GM23338 (cell line): Measurements from ENCODE around the gene DTNBP1. TPM values are rescaled to one million over a fixed set of nuclear protein-coding genes. Genes with fewer than 3 reads are reported as not detected.

ENCODE experiments used
- ATAC-seq: fragments of 200-7000 bp; cut with Tn5 transposase; 3 replicates; pipeline ENCODE4 v1.9.1; 2020
- DNase-seq: peaks from one replicate; pipeline ENCODE4 v3.0.0-alpha.2; 2015; ENCODE audit warnings: low spot score
- H2AFZ ChIP-seq: fragments of 200-600 bp; sonication (generic); 2 replicates; pipeline ENCODE4 v1.8.0; 2016; ENCODE audit warnings: antibody characterized with exemption, mild to moderate bottlenecking, moderate library complexity
- H3F3A ChIP-seq: fragments of 200-600 bp; sonication (generic); replicated peaks from 2 replicates; pipeline ENCODE4 v1.8.0; 2017; ENCODE audit warnings: antibody characterized with exemption, mixed run types, low read depth
- H3K27ac ChIP-seq: fragments of 200-600 bp; sonication (generic); 2 replicates; pipeline ENCODE4 v1.6.1; 2016; ENCODE audit warnings: low read depth
- H3K27me3 ChIP-seq: fragments of 200-600 bp; sonication (generic); 2 replicates; pipeline ENCODE4 v1.8.0; 2016; ENCODE audit warnings: mild to moderate bottlenecking, mixed run types, moderate library complexity; ENCODE audit not compliant: insufficient read depth
- H3K36me3 ChIP-seq: fragments of 200-600 bp; sonication (generic); 2 replicates; pipeline ENCODE4 v1.8.0; 2016; ENCODE audit warnings: mild to moderate bottlenecking; ENCODE audit not compliant: insufficient read depth
- H3K4me1 ChIP-seq: fragments of 200-600 bp; sonication (generic); 2 replicates; pipeline ENCODE4 v1.8.0; 2016; ENCODE audit warnings: mild to moderate bottlenecking, moderate library complexity; ENCODE audit not compliant: insufficient read depth
- H3K4me2 ChIP-seq: fragments of 200-600 bp; sonication (generic); 2 replicates; pipeline ENCODE4 v1.7.1; 2017; ENCODE audit warnings: mixed run types
- H3K4me3 ChIP-seq: fragments of 200-600 bp; sonication (generic); 2 replicates; pipeline ENCODE4 v1.6.1; 2016; ENCODE audit warnings: mixed run types
- H3K79me2 ChIP-seq: fragments of 200-600 bp; sonication (generic); replicated peaks from 2 replicates; pipeline ENCODE4 v1.8.0; 2017; ENCODE audit warnings: mild to moderate bottlenecking; ENCODE audit not compliant: insufficient read depth
- H3K9me2 ChIP-seq: fragments of 200-600 bp; sonication (generic); 2 replicates; pipeline ENCODE4 v1.8.0; 2017; ENCODE audit not compliant: insufficient read depth
- H4K20me1 ChIP-seq: fragments of 200-600 bp; sonication (generic); replicated peaks from 2 replicates; pipeline ENCODE4 v1.8.0; 2017; ENCODE audit warnings: mild to moderate bottlenecking; ENCODE audit not compliant: insufficient read depth
- H3K27ac Mint-ChIP-seq: 2 replicates; pipeline ENCODE4 v1.8.0; 2020; ENCODE audit warnings: inconsistent platforms, mild to moderate bottlenecking, moderate library complexity, mixed read lengths
- H3K27me3 Mint-ChIP-seq: 3 replicates; pipeline ENCODE4 v1.8.0; 2022; ENCODE audit warnings: low read depth, mild to moderate bottlenecking, moderate library complexity, mixed read lengths, inconsistent platforms; ENCODE audit not compliant: insufficient read depth, poor library complexity
- H3K36me3 Mint-ChIP-seq: 3 replicates; pipeline ENCODE4 v1.8.0; 2021; ENCODE audit warnings: low read depth, mild to moderate bottlenecking, inconsistent platforms, moderate library complexity, mixed read lengths
- H3K4me1 Mint-ChIP-seq: 3 replicates; pipeline ENCODE4 v1.8.0; 2020; ENCODE audit warnings: mild to moderate bottlenecking, inconsistent platforms, mixed read lengths
- H3K4me3 Mint-ChIP-seq: 3 replicates; pipeline ENCODE4 v1.8.0; 2021; ENCODE audit warnings: moderate library complexity, mild to moderate bottlenecking, inconsistent platforms, mixed read lengths
- H3K9me3 Mint-ChIP-seq: 3 replicates; pipeline ENCODE4 v1.8.0; 2020; ENCODE audit warnings: moderate library complexity, mild to moderate bottlenecking, inconsistent platforms, mixed read lengths
- CREB1 ChIP-seq: fragments of 250-450 bp; sonication (Bioruptor Pico); IDR thresholded peaks from 2 replicates; pipeline ENCODE4 v1.5.0; 2020; ENCODE audit warnings: low read depth, mild to moderate bottlenecking, moderate library complexity
- EZH2 ChIP-seq: fragments of 200-600 bp; sonication (generic); IDR thresholded peaks from one replicate; pipeline ENCODE4 v1.8.0; 2017; ENCODE audit warnings: antibody characterized with exemption, mild to moderate bottlenecking, low read depth; ENCODE audit not compliant: unreplicated experiment
- EZH2phosphoT487 ChIP-seq: fragments of 200-600 bp; sonication (generic); IDR thresholded peaks from one replicate; pipeline ENCODE4 v1.8.1; 2018; ENCODE audit warnings: antibody characterized with exemption; ENCODE audit not compliant: unreplicated experiment
- JUNB ChIP-seq: IDR thresholded peaks from one replicate; pipeline ENCODE4 v1.6.1; 2016; ENCODE audit warnings: antibody characterized with exemption; ENCODE audit not compliant: unreplicated experiment
- NANOG ChIP-seq: IDR thresholded peaks from 2 replicates; pipeline ENCODE4 v1.6.1; 2016; ENCODE audit warnings: antibody characterized with exemption, borderline replicate concordance
- POLR2AphosphoS5 ChIP-seq: IDR thresholded peaks from 2 replicates; pipeline ENCODE4 v1.6.1; 2016; ENCODE audit warnings: antibody characterized with exemption, low read depth
- STAT1 ChIP-seq: IDR thresholded peaks from one replicate; pipeline ENCODE4 v1.6.1; 2016; ENCODE audit warnings: antibody characterized with exemption; ENCODE audit not compliant: unreplicated experiment
- ZNF114 ChIP-seq: fragments of 250-450 bp; sonication (Bioruptor Pico); IDR thresholded peaks from 2 replicates; pipeline ENCODE4 v1.5.0; 2020; ENCODE audit warnings: mild to moderate bottlenecking, moderate library complexity
- ZNF331 ChIP-seq: fragments of 250-450 bp; sonication (Bioruptor Pico); IDR thresholded peaks from 2 replicates; pipeline ENCODE4 v1.5.0; 2020; ENCODE audit warnings: low read depth, mild to moderate bottlenecking, moderate library complexity
- polyA plus RNA-seq: library from polyadenylated mRNA; unstranded; fragments of >200 nt; fragmentation: Nextera tagmentation; extraction: Ambion mirVana; gene quantifications from 2 replicates; pipeline ENCODE4 v1.2.1, GENCODE V29; 2016
- total RNA-seq: library from RNA; depleted of rRNA; stranded (reverse); fragments of >200 nt; shearing (Covaris generic); gene quantifications from 2 replicates; pipeline ENCODE4 v1.2.3, GENCODE V29; 2014
- TF ChIP-seq, protein P1 (sequence below): IDR thresholded peaks from one replicate; pipeline ENCODE4 v1.6.1; 2018; ENCODE audit warnings: antibody characterized with exemption; ENCODE audit not compliant: unreplicated experiment
- TF ChIP-seq, protein P2 (sequence below): IDR thresholded peaks from 2 replicates; pipeline ENCODE4 v1.6.1; 2016; ENCODE audit warnings: antibody characterized with exemption
- TF ChIP-seq, protein P3 (sequence below), 2 experiments: fragments of 200-600 bp in 1 of 2; sonication (generic) in 1 of 2; conservative IDR thresholded peaks; 2 replicates each; pipeline versions ENCODE4 v1.5.1 to v1.6.1; 2016 to 2017; ENCODE audit warnings: antibody characterized with exemption in 2 of 2, low read depth in 2 of 2, mild to moderate bottlenecking in 2 of 2, moderate library complexity in 1 of 2

The DTNBP1 gene
- total and polyA plus RNA-seq, 2 experiments from 2014 or later: 12.1 to 20.1 TPM

- TF ChIP-seq POLR2AphosphoS5: no peak
- no peak for TF ChIP-seq NANOG
- no peak for TF ChIP-seq ZNF114 (CRISPR knock-in tag)
- TF ChIP-seq EZH2: no peak
- TF ChIP-seq, protein P1, sequence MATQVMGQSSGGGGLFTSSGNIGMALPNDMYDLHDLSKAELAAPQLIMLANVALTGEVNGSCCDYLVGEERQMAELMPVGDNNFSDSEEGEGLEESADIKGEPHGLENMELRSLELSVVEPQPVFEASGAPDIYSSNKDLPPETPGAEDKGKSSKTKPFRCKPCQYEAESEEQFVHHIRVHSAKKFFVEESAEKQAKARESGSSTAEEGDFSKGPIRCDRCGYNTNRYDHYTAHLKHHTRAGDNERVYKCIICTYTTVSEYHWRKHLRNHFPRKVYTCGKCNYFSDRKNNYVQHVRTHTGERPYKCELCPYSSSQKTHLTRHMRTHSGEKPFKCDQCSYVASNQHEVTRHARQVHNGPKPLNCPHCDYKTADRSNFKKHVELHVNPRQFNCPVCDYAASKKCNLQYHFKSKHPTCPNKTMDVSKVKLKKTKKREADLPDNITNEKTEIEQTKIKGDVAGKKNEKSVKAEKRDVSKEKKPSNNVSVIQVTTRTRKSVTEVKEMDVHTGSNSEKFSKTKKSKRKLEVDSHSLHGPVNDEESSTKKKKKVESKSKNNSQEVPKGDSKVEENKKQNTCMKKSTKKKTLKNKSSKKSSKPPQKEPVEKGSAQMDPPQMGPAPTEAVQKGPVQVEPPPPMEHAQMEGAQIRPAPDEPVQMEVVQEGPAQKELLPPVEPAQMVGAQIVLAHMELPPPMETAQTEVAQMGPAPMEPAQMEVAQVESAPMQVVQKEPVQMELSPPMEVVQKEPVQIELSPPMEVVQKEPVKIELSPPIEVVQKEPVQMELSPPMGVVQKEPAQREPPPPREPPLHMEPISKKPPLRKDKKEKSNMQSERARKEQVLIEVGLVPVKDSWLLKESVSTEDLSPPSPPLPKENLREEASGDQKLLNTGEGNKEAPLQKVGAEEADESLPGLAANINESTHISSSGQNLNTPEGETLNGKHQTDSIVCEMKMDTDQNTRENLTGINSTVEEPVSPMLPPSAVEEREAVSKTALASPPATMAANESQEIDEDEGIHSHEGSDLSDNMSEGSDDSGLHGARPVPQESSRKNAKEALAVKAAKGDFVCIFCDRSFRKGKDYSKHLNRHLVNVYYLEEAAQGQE: no peak
- no peak for TF ChIP-seq CREB1 (CRISPR knock-in tag)
Observed at GRCh38 chr6:15580326-15580725, 82.5 kb downstream of the DTNBP1 start (continued).

GRCh38 chr6:15578716-15579391 lies 84.0 kb downstream of the DTNBP1 start:
- H3K4me3 Mint-ChIP-seq: no peak overlapping the region
- ATAC-seq: no peak
- TF ChIP-seq POLR2AphosphoS5: no peak
- TF ChIP-seq STAT1: no peak
- no peak for TF ChIP-seq EZH2phosphoT487
- no peak for TF ChIP-seq ZNF114 (CRISPR knock-in tag)
- no peak for TF ChIP-seq JUNB
- TF ChIP-seq, protein P1: no peak
- TF ChIP-seq, protein P2, sequence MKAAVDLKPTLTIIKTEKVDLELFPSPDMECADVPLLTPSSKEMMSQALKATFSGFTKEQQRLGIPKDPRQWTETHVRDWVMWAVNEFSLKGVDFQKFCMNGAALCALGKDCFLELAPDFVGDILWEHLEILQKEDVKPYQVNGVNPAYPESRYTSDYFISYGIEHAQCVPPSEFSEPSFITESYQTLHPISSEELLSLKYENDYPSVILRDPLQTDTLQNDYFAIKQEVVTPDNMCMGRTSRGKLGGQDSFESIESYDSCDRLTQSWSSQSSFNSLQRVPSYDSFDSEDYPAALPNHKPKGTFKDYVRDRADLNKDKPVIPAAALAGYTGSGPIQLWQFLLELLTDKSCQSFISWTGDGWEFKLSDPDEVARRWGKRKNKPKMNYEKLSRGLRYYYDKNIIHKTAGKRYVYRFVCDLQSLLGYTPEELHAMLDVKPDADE: no peak
- TF ChIP-seq, protein P3, sequence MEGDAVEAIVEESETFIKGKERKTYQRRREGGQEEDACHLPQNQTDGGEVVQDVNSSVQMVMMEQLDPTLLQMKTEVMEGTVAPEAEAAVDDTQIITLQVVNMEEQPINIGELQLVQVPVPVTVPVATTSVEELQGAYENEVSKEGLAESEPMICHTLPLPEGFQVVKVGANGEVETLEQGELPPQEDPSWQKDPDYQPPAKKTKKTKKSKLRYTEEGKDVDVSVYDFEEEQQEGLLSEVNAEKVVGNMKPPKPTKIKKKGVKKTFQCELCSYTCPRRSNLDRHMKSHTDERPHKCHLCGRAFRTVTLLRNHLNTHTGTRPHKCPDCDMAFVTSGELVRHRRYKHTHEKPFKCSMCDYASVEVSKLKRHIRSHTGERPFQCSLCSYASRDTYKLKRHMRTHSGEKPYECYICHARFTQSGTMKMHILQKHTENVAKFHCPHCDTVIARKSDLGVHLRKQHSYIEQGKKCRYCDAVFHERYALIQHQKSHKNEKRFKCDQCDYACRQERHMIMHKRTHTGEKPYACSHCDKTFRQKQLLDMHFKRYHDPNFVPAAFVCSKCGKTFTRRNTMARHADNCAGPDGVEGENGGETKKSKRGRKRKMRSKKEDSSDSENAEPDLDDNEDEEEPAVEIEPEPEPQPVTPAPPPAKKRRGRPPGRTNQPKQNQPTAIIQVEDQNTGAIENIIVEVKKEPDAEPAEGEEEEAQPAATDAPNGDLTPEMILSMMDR (conservative IDR thresholded peaks at IDR 0.05; ENCODE audit: low read depth in 2 of 2): no peak
- no peak for TF ChIP-seq NANOG
- TF ChIP-seq CREB1 (CRISPR knock-in tag): no peak
- TF ChIP-seq ZNF331 (CRISPR knock-in tag): no peak

More at GRCh38 chr6:15578716-15579391, 84.0 kb downstream of the DTNBP1 start:
- H3F3A ChIP-seq: no peaks in the 10 kb centered on the region
- no peak overlapping the region for H2AFZ ChIP-seq
- H3K27me3 ChIP-seq: no peaks in the 10 kb centered on the region
- H3K27ac Mint-ChIP-seq: no peak overlapping the region
- no peak overlapping the region for H3K4me2 ChIP-seq
- peaks cover 27% of the 10 kb centered on the region for H3K4me1 Mint-ChIP-seq
- no peaks in the 10 kb centered on the region for H3K79me2 ChIP-seq
- no peaks in the 10 kb centered on the region for H3K9me2 ChIP-seq
- peaks cover 7% of the 10 kb centered on the region for H3K4me1 ChIP-seq
- H3K27me3 Mint-ChIP-seq: peaks cover 6% of the 10 kb centered on the region
- H3K36me3 ChIP-seq: no peaks in the 10 kb centered on the region
- no peak for DNase-seq
- no peak overlapping the region for H3K4me3 ChIP-seq
- H4K20me1 ChIP-seq: no peaks in the 10 kb centered on the region
- H3K9me3 Mint-ChIP-seq: no peaks in the 10 kb centered on the region
- H3K36me3 Mint-ChIP-seq: peaks cover 6% of the 10 kb centered on the region; the same call in 2 of the 3 replicates
- H3K27ac ChIP-seq: no peak overlapping the region
